HepG2 (cell line): ENCODE measurements around the gene SLC17A9. TPM values are rescaled to one million over a fixed set of nuclear protein-coding genes. Genes with fewer than 3 reads are reported as not detected.

ENCODE experiments used
- AKAP8 ChIP-seq: sonication (generic); formaldehyde crosslinking; IDR thresholded peaks from 2 replicates; pipeline ENCODE4 v1.5.1; 2020; ENCODE audit warnings: mild to moderate bottlenecking, missing genetic modification reagents
- ARNTL ChIP-seq: sonication (generic); formaldehyde crosslinking; IDR thresholded peaks from 2 replicates; pipeline ENCODE4 v1.4.0; 2020; ENCODE audit warnings: mild to moderate bottlenecking, missing genetic modification reagents
- DR1 ChIP-seq: sonication (generic); formaldehyde crosslinking; IDR thresholded peaks from 2 replicates; pipeline ENCODE4 v1.8.0; 2021; ENCODE audit warnings: mild to moderate bottlenecking, missing genetic modification reagents, inconsistent platforms
- FOXK2 ChIP-seq: fragments of 450-650 bp; IDR thresholded peaks from 2 replicates; pipeline ENCODE4 v1.6.1; 2016
- HMGA1 ChIP-seq: sonication (generic); formaldehyde crosslinking; conservative IDR thresholded peaks from 2 replicates; pipeline ENCODE4 v1.4.0; 2020; ENCODE audit warnings: missing genetic modification reagents
- HNRNPL ChIP-seq: fragments of 200-400 bp; formaldehyde crosslinking; IDR thresholded peaks from 2 replicates; pipeline ENCODE4 v1.6.1; 2017; ENCODE audit warnings: mild to moderate bottlenecking, low read depth, low read length
- KDM5B ChIP-seq: sonication (generic); formaldehyde crosslinking; IDR thresholded peaks from 2 replicates; pipeline ENCODE4 v1.4.0; 2020; ENCODE audit warnings: missing genetic modification reagents, mild to moderate bottlenecking, borderline replicate concordance
- ZBTB7A ChIP-seq: sonication (generic); formaldehyde crosslinking; IDR thresholded peaks from 2 replicates; pipeline ENCODE4 v1.8.0; 2022; ENCODE audit warnings: mild to moderate bottlenecking, missing genetic modification reagents
- ZBTB8A ChIP-seq: sonication (generic); formaldehyde crosslinking; IDR thresholded peaks from 2 replicates; pipeline ENCODE4 v1.4.0; 2020; ENCODE audit warnings: mild to moderate bottlenecking, low read depth, missing genetic modification reagents, borderline replicate concordance
- ZKSCAN8 ChIP-seq: IDR thresholded peaks from 2 replicates; pipeline ENCODE4 v1.6.1; 2016; ENCODE audit warnings: borderline replicate concordance, missing genetic modification reagents, missing compliant biosample characterization
- ZNF354B ChIP-seq: sonication (generic); formaldehyde crosslinking; IDR thresholded peaks from 2 replicates; pipeline ENCODE4 v1.8.0; 2022; ENCODE audit warnings: mild to moderate bottlenecking, missing genetic modification reagents
- ZNF564 ChIP-seq: sonication (generic); formaldehyde crosslinking; IDR thresholded peaks from 2 replicates; pipeline ENCODE4 v1.8.1; 2023; ENCODE audit warnings: mild to moderate bottlenecking, missing genetic modification reagents
- ZNF607 ChIP-seq: sonication (generic); formaldehyde crosslinking; IDR thresholded peaks from 2 replicates; pipeline ENCODE4 v1.5.1; 2020; ENCODE audit warnings: missing genetic modification reagents, mild to moderate bottlenecking, borderline replicate concordance
- ZNF615 ChIP-seq: sonication (generic); formaldehyde crosslinking; IDR thresholded peaks from 2 replicates; pipeline ENCODE4 v1.5.0; 2020; ENCODE audit warnings: mild to moderate bottlenecking, missing genetic modification reagents, borderline replicate concordance
- polyA plus RNA-seq, 8 experiments: library from polyadenylated mRNA; depleted of rRNA in 3 of 8; stranded (reverse) in 7 of 8; unstranded in 1 of 8; fragments of >200 nt; fragmentation: Illumina TruSeq in 4 of 8; extraction: Trizol in 4 of 8; gene quantifications; 2 replicates each; pipeline versions ENCODE4 v1.2.1 to v1.2.3, GENCODE V29; 2011 to 2016; ENCODE audit warnings: low read depth in 4 of 8, missing spikeins in 1 of 8, mixed read lengths in 1 of 8; ENCODE audit not compliant: insufficient read depth in 1 of 8
- total RNA-seq, 5 experiments: library from RNA; depleted of rRNA; stranded (reverse); fragments of >200 nt; fragmentation: Illumina TruSeq; extraction: Trizol; gene quantifications; 2 replicates each; pipeline ENCODE4 v1.2.3, GENCODE V29; 2016; ENCODE audit warnings: low read depth in 1 of 5
- TF ChIP-seq, protein P1 (sequence below): sonication (generic); formaldehyde crosslinking; IDR thresholded peaks from 2 replicates; pipeline ENCODE4 v1.4.0; 2020; ENCODE audit warnings: missing genetic modification reagents
- TF ChIP-seq, protein P2 (sequence below): sonication (generic); formaldehyde crosslinking; IDR thresholded peaks from 2 replicates; pipeline ENCODE4 v1.4.0; 2020; ENCODE audit warnings: missing genetic modification reagents, borderline replicate concordance
- TF ChIP-seq, protein P3 (sequence below): sonication (generic); formaldehyde crosslinking; IDR thresholded peaks from 2 replicates; pipeline ENCODE4 v1.4.0; 2020; ENCODE audit warnings: mild to moderate bottlenecking, missing genetic modification reagents
- TF ChIP-seq, protein P4 (sequence below): sonication (generic); formaldehyde crosslinking; IDR thresholded peaks from 2 replicates; pipeline ENCODE4 v1.4.0; 2020; ENCODE audit warnings: missing genetic modification reagents, borderline replicate concordance

The SLC17A9 gene
- total and polyA plus RNA-seq, 2 of the 13 experiments (the other 11 are each of a cell fraction or from before 2014, with no cell fraction given): 110 to 191 TPM

DNA sequence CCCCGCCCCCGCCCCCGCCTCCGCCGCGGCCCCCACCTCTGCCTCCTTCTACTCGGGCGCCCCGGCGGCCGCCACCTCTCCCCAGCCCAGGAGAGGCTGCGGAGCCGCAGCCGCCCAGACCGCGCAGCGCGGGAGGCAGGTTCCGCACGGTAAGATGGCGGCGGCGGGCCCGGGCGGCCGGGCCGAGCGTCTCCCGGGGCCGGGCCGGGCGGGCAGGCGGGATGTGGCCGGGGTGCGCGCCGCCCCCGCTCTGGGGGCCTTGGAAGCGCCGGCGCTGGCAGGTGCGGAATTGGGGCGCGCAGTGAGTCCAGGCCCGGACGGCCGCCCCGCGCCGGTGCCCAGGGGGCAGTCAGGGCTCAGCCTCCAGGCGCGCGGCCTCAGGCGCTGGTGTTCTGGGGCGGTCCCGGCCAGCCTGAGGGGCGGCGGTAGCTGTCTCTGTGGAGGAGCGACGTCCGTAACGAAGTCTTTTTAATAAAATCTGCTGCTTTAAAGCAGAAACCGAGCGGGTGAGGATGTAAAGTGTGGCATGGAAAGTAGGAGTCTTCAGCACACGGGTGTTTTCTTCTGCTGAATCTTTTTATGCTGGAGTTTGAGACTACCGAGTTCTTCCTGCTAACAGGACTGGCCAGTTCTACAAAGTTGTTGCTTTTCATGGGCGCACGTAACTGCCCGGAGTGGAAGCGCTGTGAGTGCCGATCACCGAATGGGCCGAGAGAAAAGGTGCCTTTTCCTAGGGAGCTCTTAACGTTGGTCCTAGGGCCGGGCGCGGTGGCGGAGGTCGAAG lies 14.2 kb upstream of the SLC17A9 start, which contains the start of gene GID8 (continued):
- TF ChIP-seq KDM5B (CRISPR knock-in tag) (0 out of 2 replicates have a peak, but pooled peaks have one; percentile 26), FOXK2 (no peak), ZNF564 (CRISPR knock-in tag) (no peak), HMGA1 (CRISPR knock-in tag) (no peak), ARNTL (CRISPR knock-in tag) (no peak; the same call in 1 of the 2 replicates), ZNF354B (no peak), ZNF615 (no peak), ZNF607 (CRISPR knock-in tag) (peak; percentile 6; the same call in 1 of the 2 replicates), DR1 (CRISPR knock-in tag) (no peak), HNRNPL (no peak), ZKSCAN8 (CRISPR knock-in tag) (no peak), ZBTB7A (CRISPR knock-in tag) (no peak), AKAP8 (no peak), ZBTB8A (no peak; the same call in 1 of the 2 replicates)
- TF ChIP-seq, protein P1, sequence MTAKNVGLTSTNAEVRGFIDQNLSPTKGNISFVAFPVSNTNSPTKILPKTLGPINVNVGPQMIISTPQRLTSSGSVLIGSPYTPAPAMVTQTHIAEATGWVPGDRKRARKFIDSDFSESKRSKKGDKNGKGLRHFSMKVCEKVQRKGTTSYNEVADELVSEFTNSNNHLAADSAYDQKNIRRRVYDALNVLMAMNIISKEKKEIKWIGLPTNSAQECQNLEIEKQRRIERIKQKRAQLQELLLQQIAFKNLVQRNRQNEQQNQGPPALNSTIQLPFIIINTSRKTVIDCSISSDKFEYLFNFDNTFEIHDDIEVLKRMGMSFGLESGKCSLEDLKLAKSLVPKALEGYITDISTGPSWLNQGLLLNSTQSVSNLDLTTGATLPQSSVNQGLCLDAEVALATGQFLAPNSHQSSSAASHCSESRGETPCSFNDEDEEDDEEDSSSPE (CRISPR knock-in tag): no peak
- TF ChIP-seq, protein P2, sequence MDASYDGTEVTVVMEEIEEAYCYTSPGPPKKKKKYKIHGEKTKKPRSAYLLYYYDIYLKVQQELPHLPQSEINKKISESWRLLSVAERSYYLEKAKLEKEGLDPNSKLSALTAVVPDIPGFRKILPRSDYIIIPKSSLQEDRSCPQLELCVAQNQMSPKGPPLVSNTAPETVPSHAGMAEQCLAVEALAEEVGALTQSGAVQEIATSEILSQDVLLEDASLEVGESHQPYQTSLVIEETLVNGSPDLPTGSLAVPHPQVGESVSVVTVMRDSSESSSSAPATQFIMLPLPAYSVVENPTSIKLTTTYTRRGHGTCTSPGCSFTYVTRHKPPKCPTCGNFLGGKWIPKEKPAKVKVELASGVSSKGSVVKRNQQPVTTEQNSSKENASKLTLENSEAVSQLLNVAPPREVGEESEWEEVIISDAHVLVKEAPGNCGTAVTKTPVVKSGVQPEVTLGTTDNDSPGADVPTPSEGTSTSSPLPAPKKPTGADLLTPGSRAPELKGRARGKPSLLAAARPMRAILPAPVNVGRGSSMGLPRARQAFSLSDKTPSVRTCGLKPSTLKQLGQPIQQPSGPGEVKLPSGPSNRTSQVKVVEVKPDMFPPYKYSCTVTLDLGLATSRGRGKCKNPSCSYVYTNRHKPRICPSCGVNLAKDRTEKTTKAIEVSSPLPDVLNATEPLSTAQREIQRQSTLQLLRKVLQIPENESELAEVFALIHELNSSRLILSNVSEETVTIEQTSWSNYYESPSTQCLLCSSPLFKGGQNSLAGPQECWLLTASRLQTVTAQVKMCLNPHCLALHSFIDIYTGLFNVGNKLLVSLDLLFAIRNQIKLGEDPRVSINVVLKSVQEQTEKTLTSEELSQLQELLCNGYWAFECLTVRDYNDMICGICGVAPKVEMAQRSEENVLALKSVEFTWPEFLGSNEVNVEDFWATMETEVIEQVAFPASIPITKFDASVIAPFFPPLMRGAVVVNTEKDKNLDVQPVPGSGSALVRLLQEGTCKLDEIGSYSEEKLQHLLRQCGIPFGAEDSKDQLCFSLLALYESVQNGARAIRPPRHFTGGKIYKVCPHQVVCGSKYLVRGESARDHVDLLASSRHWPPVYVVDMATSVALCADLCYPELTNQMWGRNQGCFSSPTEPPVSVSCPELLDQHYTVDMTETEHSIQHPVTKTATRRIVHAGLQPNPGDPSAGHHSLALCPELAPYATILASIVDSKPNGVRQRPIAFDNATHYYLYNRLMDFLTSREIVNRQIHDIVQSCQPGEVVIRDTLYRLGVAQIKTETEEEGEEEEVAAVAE (CRISPR knock-in tag): no peak
- TF ChIP-seq, protein P3, sequence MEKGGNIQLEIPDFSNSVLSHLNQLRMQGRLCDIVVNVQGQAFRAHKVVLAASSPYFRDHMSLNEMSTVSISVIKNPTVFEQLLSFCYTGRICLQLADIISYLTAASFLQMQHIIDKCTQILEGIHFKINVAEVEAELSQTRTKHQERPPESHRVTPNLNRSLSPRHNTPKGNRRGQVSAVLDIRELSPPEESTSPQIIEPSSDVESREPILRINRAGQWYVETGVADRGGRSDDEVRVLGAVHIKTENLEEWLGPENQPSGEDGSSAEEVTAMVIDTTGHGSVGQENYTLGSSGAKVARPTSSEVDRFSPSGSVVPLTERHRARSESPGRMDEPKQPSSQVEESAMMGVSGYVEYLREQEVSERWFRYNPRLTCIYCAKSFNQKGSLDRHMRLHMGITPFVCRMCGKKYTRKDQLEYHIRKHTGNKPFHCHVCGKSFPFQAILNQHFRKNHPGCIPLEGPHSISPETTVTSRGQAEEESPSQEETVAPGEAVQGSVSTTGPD (CRISPR knock-in tag): no peak
- TF ChIP-seq, protein P4, sequence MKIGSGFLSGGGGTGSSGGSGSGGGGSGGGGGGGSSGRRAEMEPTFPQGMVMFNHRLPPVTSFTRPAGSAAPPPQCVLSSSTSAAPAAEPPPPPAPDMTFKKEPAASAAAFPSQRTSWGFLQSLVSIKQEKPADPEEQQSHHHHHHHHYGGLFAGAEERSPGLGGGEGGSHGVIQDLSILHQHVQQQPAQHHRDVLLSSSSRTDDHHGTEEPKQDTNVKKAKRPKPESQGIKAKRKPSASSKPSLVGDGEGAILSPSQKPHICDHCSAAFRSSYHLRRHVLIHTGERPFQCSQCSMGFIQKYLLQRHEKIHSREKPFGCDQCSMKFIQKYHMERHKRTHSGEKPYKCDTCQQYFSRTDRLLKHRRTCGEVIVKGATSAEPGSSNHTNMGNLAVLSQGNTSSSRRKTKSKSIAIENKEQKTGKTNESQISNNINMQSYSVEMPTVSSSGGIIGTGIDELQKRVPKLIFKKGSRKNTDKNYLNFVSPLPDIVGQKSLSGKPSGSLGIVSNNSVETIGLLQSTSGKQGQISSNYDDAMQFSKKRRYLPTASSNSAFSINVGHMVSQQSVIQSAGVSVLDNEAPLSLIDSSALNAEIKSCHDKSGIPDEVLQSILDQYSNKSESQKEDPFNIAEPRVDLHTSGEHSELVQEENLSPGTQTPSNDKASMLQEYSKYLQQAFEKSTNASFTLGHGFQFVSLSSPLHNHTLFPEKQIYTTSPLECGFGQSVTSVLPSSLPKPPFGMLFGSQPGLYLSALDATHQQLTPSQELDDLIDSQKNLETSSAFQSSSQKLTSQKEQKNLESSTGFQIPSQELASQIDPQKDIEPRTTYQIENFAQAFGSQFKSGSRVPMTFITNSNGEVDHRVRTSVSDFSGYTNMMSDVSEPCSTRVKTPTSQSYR: no peak
